HG03039 (cell line): ENCODE results near the gene DYRK3.

ENCODE experiments used
- ATAC-seq: cut with Tn5 transposase; IDR thresholded peaks from one replicate; pipeline ENCODE4 v1.9.1; 2021; ENCODE audit warnings: mild to moderate bottlenecking, moderate library complexity; ENCODE audit not compliant: unreplicated experiment

The DYRK3 gene

DNA sequence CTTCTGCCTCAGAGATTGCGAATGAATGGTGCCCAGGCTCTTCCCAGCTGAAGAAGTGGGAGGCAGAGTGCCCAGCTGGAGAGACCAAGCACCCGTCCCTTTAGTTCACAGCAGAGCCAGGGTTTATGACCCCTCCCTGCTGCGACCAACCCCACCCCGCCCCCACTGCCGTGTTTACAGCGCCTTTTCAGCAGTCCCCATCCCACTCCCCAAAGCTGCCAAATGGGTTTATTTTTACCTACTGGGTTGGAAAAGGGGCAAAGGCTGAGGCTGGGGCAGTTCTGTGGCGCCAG lies 23.6 kb downstream of the DYRK3 start:
- ATAC-seq, result no peak

DNA sequence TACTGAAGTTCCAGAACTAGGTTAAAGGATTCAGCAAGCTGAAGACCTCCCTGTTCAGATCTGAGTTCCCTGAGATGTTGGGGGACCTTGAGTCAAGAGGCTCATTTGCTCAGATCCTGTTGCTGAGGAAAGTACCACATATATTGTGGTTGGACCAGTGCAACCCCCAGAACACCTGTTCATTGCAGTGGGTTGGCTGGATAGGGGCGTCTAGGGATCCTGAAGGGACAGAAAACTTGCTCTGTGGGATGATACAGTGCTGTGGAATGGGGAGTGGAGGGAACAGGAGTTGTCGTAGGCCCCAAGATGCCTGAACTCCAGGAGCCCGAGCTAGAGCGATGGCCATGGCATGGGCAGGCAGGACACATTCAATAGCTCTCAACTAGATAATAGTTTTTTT lies 24.8 kb downstream of the DYRK3 start:
- no peak for ATAC-seq

DNA sequence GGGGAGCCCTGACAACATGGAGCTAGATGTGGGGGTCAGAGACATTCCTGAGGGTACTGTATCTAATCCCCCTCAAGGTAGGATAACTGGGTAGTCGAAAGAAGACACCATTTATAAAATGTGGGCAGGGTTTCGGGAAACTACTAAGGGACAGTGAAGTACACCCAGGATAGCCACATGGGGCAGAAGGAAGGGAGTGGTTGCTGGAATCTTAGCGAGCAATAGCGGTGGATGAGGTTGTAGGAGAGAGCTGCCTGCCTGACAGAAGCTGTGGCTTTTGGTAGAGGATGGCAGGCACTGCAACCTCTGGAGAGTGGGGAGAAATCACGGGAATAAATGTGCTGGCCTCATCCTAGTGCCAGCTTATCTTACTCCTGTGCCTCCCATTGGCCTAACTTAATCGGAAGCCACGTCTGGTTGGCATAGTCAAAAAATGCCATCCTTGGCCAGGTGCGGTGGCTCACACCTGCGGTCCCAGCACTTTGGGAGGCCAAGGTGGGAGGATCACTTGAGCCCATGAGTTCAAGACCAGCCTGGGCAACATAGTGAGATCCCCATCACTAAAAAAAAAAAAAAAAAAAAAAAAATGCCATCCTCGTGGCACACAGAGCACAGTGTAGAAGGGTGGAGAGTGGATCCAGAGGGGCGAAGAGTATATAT lies 26.0 kb downstream of the DYRK3 start:
- ATAC-seq, result no peak

DNA sequence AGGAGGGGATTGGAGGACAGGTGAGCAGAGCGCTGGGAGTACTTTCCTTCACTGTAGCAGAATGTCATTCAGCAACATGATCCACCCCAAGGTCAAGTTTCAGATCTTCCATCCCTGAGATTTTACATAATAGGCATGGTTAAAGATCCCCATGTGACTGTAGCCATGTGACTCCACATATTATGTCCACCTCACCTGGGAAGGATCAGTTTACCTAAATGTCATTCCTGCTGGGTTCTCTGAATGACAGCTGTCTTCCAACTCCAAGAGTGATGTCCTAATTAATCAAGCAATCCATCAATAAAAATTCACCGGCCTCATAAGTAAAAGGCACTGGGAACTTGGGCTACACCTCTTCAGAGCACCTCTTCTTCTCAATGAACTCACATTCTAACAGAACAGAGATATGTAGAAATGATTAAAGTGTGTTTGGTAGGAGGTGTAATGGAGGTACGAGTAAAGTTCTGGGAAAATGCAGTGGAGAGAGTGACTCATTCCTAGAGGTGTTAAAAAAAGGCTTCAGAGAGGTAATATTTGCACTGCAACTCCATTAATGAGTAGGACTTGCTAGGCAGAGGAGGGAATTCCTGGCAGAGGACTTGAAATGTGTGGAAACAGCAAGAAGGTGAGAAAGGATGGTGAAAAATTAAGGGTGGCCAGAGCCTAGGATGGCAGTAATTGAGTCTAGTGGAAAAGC lies 27.2 kb downstream of the DYRK3 start:
- no peak for ATAC-seq

DNA sequence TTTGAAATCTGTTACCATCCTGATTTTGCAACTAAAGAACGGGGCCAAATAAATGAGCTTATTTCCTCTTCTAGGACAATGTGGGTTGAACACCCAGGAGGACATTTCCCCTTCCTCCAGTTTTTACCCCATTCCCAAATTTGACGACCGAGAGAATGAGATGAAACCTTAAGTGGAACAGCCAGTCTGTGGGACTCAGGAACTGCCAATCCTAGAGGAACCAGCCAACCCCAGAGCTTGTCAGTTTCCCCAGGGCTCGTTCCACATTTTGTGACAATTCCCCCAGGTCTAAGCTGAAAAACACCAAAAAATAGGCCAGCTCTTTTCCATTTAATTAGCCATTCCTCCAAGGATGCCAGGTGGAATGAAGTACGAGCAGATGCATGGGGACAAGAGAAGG lies 28.0 kb downstream of the DYRK3 start:
- no peak for ATAC-seq

DNA sequence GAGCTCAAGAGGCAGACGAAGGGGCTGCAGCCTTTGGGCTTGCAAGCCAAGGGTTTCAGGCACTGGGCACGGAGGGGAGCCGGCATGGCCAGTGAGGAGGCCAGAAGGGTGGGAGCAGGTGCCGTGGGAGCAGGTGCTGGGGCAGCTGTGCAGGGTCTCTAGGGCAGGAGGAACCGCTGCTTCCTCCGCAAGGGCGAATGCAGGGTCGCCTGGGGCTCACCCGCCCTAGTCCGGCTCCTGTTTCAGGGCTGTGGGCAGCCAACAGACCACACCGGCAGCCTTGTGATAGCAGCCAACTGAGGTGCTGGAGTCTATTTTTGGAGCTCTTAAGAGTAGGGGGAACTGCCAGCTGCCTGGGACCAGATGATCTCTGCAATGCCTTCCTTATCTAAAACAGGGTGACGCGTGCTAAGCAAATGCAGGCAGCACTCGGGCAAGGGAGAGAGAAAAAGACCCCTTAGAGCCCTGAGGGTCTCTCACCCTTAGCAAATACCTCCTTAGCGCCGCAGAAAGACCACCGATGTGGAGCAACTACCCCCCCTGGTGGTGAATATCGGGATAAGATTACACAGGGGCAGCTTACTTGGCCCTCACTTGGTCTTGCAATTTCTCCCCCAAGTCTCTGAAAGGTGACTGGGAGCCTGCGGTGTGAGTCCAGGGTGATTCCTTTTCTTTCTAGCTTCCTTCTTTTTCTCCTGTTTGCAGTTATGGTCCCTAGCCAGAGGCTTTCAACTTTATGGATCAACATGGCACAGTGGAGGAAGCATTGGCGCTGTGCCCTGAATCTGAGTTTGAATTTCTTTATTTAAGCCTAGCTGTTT lies 28.7 kb downstream of the DYRK3 start:
- no peak for ATAC-seq

DNA sequence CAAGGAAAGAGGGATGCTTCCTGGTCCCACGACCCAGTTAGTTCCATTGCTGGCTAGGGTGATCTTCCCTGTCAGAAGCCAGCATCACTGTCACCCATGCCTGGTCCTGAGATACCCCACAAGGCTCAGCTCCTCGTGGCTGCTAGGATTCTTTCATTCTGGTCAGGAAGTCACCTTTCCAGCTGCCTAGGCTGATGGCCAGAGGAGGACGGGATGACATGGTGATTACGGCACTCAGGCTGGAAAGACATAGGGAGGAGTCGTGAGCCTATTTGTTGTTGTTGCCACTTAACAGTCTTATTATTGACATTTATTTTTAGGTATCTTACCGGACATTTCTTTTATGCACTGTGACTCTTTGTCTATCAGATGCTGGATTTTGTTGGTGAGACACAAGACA lies 29.4 kb downstream of the DYRK3 start:
- ATAC-seq, result no peak

DNA sequence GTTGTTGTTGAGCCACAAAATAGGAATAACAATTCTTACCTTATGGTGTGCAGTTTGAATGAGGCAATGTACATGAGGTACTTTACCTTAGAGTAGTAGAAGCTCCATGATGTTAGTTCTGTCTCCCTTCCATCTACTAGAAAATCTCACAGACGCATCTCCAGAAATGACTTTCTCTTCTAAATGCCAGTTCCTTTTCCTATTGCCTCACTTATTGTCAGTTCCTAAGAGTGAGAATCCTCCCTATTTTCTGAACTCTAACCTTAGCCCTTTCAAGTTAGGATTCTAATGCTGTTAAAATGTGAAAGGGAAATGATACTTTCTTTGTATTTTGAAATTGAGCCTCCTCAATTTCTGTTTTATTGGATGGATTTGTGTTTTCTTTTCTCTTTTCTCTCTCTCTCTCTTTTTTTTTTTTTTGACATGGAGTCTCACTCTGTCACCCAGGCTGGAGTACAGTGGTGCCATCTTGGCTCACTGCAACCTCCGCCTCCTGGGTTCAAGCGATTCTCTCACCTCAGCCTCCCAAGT lies 30.8 kb downstream of the DYRK3 start:
- no peak for ATAC-seq

DNA sequence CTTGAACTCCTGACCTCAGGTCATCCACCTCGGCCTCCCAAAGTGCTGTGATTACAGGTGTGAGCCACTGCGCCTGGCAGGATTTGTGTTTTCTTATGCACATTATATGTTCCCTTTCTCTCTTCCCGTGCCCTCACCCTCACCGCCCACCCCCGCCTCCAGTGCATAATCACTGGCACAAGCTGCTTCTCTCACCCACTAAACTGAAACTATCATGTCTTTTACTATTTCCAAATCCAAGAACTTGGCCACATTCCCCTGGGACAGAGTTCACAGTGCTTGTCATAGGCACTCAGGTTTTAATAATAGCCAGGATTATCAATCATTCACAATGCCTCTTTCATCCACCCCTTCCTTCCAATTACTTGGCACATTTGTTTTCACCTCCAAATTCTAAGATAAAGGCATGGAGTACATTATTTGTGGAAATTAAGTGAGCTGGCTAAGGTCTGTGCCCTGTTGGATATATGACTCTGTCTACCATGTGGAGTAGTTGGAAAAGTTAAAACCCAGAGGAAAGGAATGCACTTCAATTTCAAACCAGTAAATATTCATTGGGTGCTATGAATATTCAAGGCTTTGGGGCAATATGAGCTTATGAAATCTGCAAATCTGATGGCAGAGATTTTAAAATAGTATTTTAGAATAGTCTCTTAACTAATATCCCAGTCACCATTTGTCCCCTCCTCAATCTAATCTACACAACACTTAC lies 31.8 kb downstream of the DYRK3 start:
- no peak for ATAC-seq

DNA sequence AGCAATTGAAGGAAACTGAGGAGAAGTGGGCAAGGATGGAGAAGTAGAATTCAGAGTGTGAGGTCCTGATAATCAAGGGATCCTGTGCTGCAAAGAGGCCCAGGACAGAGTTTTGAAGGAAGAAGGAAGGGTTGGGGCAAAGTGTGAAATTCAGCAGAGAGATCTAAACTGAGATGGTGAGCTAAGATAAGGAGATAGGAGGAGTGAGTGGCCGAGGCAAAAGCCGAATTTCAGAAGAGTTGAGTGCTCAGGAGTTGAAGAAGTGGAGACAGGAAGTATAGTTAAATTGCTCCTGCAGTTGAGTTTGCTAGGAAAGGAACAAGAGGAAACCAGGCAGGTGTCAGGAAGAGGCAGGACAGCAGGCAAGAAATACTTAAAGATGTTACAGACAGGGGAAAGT lies 33.0 kb downstream of the DYRK3 start:
- no peak for ATAC-seq

DNA sequence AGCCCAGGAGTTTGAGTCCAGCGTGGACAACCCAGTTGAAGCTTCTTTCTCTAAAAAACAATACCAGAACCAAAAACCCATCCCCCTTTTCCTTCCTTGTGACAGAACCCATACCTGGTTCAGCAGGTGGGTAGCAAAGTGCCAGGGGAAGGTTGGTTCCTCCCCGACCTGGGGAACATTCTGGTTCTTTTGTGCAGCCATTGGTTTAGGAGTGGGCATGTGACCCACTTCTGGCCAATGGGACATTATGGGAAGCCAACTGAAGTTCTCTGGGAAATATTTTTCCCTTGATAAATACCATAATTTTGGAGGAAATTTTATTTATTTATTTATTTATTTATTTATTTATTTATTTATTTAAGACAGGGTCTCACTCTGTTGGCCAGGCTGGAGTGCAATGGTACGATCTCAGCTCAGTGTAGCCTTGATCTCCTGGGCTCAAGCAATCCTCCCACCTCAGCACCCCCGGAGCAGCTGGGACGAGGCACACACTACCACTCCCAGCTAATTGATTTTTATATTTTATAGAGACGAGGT lies 33.6 kb downstream of the DYRK3 start:
- no peak for ATAC-seq

DNA sequence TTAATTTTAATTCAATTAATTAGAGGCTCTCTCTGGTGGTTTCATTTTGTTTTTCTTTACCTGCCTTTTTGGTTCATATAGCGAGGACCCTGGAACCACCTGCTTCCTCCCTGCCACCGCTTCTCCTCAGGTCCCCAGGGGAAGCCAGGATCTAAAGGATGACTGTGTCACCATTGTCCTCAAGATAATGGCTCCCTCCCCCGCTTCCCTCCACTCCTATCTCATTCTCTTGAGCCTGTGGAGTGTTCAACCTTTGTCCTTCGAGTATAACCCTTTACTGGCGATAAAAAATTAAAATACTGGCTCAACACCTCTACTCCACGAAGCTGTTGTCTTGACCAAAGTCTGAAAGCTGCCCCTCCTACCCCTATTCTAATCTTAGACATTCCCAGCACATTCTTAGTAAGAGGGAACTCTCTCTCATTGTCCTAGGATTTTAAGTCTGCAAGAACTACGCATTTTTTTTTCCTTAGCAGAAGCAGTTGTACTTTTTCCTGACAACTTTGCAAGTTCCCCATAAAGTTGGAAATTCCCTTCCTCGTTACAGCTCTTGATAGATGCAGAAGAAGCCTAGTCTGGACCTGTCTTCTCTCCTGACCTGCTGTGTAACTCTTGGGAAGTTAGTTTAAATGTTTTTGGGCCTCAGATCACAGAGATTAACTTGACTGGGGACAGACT lies 36.8 kb downstream of the DYRK3 start:
- ATAC-seq, result no peak

DNA sequence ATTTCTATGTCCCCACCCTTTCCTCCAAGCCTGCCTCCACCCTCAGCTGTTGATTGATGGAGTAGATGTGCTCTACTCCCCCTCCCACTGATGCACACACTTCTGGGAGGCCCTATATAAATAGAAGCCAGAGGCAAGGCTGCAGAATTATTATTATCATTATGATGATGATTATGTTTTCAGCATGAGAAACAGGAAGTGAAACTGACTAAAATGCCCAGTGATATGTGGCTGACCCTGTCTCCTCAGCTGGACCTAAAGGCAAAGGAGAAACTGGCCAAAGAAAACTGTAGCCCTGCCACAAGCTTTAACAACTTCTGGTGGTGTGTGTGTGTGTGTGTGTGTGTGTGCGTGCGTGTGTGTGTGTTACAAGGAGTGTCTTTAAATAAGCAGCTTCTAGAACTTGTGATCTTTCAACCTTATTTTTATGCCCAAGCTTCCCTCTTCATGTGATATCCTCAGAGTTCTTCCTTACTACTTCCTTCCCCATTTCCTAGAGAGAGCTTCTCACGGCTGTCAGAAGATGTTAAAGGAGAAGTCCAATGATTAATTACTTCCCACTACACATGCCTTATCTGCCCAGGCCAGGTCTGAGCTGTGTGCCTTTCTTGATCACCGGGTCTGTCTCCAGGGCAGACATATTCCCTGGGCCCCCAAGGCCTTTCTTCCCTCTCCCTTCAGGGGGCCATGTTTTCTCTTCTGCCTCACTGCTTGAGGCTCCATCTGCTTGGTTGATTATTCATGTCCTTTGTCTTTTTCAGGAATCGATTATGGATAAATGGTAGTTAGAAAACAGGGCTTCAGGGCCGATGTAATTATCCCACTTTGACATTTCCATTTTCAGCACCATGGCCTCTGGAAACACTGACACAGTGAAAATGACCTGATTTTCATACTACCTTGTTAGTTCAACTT lies 37.8 kb downstream of the DYRK3 start:
- ATAC-seq, result no peak

DNA sequence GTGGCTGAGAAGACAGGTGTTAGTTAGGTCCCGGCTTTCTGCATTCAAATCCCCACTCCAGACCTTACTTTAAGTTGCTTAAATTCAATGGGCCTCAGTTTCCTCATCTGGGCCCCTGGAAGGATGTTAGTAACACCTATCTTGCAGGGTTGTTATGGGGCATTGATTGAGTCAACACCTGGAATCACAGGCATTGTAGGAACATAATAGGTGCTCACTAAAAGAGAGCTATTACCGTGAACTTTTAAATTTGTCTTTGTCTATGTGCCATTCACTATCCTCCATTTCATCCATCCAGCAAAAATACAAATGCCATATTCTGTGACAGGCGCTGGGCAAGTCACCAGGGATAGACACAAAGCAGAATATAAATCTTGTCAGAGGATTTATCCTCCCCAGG lies 38.9 kb downstream of the DYRK3 start:
- ATAC-seq, result no peak

DNA sequence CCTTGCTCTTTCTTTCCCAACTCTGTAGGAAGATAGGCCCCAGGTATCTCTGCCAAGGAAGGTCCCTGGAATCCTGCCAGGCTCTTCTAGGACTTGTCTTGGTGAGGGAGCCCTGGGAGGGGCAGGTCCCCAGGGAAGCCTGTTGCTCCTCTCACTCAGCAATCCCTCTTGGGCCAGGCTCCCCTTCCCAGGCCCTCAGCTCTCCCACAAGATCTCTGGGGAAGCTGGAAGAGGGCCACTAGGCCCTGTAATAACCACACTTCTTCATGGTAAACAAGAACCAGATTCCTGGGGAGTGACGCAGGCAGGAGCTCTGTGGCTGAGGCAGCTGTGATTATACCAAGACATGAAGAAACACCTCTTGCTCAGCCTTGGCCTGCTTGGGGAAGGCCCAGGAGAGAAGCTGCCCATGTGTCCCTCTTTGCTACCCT lies 39.4 kb downstream of the DYRK3 start:
- no peak for ATAC-seq

DNA sequence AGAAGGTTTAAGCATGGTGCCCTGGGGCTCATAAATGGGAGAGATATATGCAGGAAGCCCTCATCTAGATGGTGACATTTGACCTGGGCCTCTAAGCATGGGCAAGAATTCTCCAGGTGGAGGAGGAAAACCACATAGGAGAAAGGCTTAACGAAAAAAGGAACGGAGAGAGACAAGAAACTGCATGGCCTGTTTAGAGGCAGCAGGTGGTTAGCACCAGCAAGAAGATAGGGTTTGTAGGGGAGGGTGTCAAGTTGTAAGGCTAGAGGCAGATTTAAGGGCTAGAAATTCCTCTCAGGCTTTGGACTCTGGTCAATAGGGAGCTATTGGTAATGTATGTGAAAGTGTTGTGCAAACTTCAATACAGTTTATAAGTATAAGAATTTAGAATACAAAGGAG lies 41.2 kb downstream of the DYRK3 start:
- ATAC-seq, result no peak

DNA sequence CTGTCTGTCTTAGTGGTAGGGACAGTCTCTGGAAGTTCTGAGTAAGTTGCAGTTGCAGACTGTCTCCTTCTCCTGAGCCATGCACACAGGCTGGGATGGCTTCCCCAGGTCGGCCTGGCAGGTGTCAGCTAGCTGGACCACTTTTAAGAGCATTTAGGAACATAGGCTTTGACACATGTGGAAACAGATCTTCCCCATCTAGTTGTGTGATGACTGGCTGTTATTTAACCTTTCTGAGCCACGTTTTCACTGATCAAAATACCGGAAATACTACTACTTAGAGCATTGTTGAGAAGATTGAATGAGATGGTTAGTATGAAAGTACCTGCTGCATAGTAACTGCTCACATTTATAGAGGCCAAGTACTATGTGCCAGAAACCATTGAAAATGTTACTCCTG lies 43.2 kb downstream of the DYRK3 start:
- no peak for ATAC-seq

DNA sequence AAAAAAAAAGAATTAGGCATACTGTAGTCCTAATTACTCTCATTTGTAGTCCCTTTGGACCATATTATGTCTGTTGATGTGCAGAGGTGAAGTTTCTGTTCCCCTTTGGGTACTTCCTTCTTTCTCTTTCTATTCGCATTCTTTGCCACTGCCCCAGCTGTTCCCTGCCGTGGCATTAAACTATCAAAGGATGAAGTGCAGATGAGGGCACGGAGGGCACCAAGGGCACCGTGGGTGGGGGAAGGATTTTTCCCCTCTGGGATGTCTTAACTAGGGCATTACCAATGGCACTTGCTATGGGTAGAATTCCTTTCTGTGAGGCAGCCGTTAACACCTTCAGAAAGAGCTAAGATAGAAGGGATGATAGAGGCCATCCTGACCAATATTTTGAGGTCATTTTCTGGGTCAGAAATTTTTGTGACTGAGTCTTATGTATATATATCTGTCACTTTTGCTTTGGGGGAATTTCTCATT lies 44.4 kb downstream of the DYRK3 start:
- ATAC-seq, result peak; percentile 53

DNA sequence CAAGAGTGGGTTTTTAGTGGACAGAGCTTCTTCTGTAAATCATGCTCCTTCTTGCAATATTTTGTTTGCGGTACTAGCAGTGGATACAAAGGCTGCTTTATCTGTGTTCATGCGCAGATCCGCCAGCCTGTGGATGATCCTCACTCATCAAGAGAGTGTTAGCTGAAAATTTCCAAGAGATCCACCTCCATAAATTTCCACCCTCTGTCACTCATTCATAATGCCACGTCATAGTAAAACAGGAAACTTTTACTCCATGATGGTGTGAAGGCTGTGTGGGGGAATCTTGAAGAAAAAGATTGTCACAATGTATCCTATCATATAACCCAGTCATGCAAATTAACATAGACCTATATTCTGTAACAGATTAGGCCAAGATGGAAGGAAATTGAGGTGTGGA lies 44.9 kb downstream of the DYRK3 start:
- no peak for ATAC-seq
